Right ventricle myocardium superior (tissue), 1 donor: Measurements from ENCODE around the gene MISFA. TPM values are rescaled to one million over a fixed set of nuclear protein-coding genes. Genes with fewer than 3 reads are reported as not detected.
"Not testable (repeated sequence)": the region's sequence is repeated elsewhere in the genome, so short reads cannot be mapped to it uniquely, and the experiment has no call there.

Source experiments
- ATAC-seq: fragments of 200-7000 bp; cut with Tn5 transposase; one replicate; pipeline ENCODE4 v1.9.1; 2020; ENCODE audit warnings: mild to moderate bottlenecking; ENCODE audit not compliant: poor library complexity
- DNase-seq: peaks from one replicate; pipeline ENCODE4 v3.0.0-alpha.2; 2020
- intact Hi-C: fragments of 100-400 bp; cut with DNase I; formaldehyde crosslinking; loops from one replicate; pipeline ENCODE4 v1.11.2; 2022
- long read RNA-seq: library from polyadenylated mRNA; unstranded; transcript quantifications from one replicate; pipeline ENCODE4 v2.0.0, GENCODE V29; 2021
- total RNA-seq: library from RNA; stranded (reverse); fragmentation: NEBNext Ultra II Directional; extraction: Animal tissue kit (Norgen Biotek cat#: 25700); gene quantifications from one replicate; pipeline ENCODE4 v1.2.1, GENCODE V29; 2021
- donor health status: DM: no; HTN: yes; CAD: no; lungs with severe emphysema.

MISFA gene
- total RNA-seq: 13.3 TPM
- long read RNA-seq, partial matches to known transcripts: 0 of 5 reads
- long read RNA-seq, other reads (novel, unspliced or antisense): 5 of 5 reads

- no peak for ATAC-seq
- intact Hi-C loops: no loop called here
- DNase-seq: no peak
These were observed at the start of gene MISFA for GRCh38 chr11:18599739-18600230. Gene MISFA (plus strand): TSS chr11:18599789. CDS start chr11:18599929, 140 bp downstream.

DNA sequence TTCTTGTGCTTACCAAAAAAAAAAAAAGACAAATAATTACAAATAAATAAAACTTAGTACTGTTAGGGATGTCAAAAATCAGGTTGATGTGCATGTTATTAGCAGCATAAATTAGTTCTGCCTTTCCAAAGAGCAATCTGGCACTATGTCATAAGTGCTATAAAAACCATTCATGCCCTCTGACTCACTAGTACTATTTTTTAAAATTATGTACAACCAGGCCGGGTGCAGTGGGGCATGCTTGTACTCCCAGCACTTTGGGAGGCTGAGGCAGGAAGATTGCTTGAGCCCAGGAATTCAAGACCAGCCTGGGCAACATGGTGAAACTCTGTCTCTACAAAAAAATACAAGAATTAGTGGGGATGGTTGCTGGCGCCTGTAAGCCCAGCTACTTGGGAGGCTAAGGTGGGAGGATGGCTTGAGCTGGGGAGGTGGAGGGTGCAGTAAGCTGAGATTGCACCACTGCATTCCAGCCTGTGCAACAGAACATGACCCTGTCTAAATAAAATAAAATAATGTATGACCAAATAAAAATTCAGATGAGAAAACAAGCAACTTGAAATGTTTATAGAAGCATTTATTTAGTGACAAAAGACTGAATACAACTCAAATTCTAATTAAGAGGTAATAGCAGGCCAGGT lies 36.4 kb upstream of the MISFA start:
- intact Hi-C loops: no loop called here
- ATAC-seq: no peak
- DNase-seq: no peak

DNA sequence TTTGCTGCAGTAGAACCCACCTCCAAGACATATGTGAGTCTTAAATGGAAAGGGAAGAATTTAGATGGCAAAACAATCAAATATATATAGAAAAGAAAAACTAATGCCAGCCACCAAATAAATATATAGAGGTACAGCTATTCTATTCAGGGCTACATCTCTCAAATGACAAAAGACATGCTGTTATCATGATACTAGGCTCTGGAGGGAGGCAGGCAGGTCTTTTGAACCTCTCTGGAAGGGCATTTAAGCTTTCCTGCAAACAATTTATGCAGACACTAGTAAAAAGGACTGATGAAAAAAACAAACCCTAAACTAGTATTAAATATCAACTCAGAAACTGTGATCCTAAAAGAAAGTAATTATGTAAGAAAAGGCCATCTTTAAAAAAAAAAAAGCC lies 35.4 kb upstream of the MISFA start:
- intact Hi-C loops: no loop called here
- ATAC-seq: no peak
- no peak for DNase-seq

DNA sequence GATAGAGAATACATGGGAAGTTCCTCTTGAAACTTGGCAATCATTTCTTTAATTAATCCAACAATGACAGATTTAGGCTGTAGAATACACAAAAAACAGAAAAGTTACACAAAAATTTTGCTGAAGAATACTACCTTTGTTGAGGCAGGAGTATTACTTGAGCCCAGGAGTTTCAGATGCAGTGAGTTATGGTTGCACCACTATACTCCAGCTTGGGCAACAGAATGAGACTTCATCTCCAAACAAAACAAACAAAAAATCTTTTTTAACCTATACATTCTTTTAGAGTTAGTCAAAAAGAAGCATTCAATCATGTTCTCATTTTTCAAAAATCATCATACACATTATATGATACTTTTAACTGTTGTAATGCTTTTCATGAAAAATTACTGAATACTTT lies 33.2 kb upstream of the MISFA start:
- DNase-seq (no peak), ATAC-seq (no peak)
- intact Hi-C loops: no loop called here

GRCh38 chr11:18567081-18567480 lies 32.5 kb upstream of the MISFA start:
- ATAC-seq (no peak), DNase-seq (no peak)
- intact Hi-C loops: no loop called here

GRCh38 chr11:18575361-18575760 lies 24.2 kb upstream of the MISFA start:
- ATAC-seq: no peak
- no peak for DNase-seq
- intact Hi-C loops: no loop called here

DNA sequence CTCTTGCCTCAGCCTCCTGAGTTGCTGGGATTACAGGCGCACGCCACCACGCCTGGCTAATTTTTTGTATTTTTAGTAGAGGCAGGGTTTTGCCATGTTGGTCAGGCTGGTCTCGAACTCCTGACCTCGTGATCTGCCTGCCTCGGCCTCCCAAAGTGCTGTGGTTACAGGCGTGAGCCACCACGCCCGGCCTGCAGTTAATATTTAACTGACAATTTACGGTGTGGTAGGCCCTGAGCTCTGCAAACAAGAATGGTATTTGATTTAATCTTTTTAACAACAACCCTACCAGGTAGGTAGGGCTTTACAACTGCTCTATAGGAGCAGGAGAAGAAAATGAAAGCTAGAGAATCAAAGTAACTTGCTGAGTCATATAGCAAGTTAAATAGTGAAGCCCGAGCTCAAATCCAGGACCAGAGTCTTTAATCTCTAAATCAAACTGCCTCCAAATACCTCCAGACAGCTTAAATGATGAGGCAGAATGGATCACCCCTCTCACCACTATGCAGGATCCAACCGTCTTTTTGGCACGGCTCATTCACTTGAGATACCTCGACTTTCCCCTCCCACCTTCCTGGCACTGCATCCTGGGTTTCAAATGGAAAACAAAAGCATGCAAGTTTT lies 20.5 kb upstream of the MISFA start:
- intact Hi-C loops: no loop called here
- DNase-seq: no peak
- no peak for ATAC-seq

GRCh38 chr11:18580113-18580766 lies 19.3 kb upstream of the MISFA start:
- DNase-seq: no peak
- ATAC-seq: no peak
- intact Hi-C loops: loop anchor here (10.0 kb wide), 1 partner anchor 125 kb away; no protein-coding TSS in a partner anchor

- DNase-seq (no peak), ATAC-seq (no peak)
- intact Hi-C loops: loop anchor here (10.0 kb wide), 1 partner anchor 123 kb away; no protein-coding TSS in a partner anchor
These were observed 17.8 kb upstream of the MISFA start for GRCh38 chr11:18581825-18582224.

GRCh38 chr11:18588297-18589252 lies 11.0 kb upstream of the MISFA start, which contains the start of gene UEVLD:
Gene UEVLD (minus strand): TSS chr11:18588734. CDS start chr11:18588654, 80 bp downstream.
- DNase-seq (peak; percentile 93), ATAC-seq (peak; percentile 98)
- intact Hi-C loops: loop anchor here (10.0 kb wide), 1 partner anchor 116 kb away; no protein-coding TSS in a partner anchor

DNA sequence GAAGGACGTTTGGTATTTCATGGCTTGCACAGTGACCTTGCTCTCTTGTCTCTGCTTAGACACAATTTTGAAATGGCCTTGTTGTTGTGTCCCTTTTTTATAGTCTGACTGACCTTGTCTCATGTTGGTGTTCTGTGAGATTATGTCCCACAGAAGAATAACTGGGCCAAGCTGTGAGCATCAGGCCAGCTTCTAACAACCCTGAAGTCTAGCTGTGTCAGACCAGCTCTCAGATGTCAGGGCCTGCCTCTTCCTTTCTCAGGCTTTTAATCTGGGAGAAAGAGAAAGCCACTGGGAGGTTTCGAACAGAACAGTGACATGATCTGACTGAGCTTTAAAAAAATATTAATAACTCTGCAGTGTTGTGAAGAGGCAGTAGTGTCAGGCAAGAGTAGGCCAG lies 9.0 kb upstream of the MISFA start:
- DNase-seq (no peak), ATAC-seq (no peak)
- intact Hi-C loops: no loop called here

- ATAC-seq, DNase-seq, intact Hi-C loops: not testable (repeated sequence)
These were observed 5.5 kb upstream of the MISFA start for GRCh38 chr11:18594088-18594487.

GRCh38 chr11:18594999-18595749 lies 4.4 kb upstream of the MISFA start:
- ATAC-seq (no peak), DNase-seq (no peak)
- intact Hi-C loops: no loop called here

GRCh38 chr11:18600915-18601569 lies 1.5 kb downstream of the MISFA start:
- intact Hi-C loops: no loop called here
- ATAC-seq: peak; percentile 83
- no peak for DNase-seq

- no peak for DNase-seq
- peak; percentile 66 for ATAC-seq
- intact Hi-C loops: no loop called here
These were observed 8.8 kb downstream of the MISFA start for GRCh38 chr11:18608376-18608775.

DNA sequence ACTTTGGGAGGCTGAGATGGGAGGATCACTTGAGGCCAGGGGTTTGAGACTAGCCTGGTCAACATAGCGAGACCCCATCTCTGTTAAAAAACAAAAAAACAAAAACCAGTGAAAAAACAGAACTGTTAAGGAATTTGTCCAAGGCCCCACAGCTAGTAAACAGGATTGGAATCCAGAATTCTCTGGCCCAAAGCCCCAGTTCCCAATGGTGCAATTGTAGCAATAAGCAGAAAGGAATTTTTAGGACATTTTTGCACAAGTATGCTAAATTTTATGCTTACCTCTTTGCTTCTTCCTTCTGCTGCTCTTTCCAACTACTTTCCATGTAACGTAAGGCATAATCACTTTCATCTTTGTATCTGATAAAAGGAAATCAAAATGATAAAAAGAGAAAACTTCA lies 11.6 kb downstream of the MISFA start:
- intact Hi-C loops: no loop called here
- DNase-seq (no peak), ATAC-seq (no peak)

- intact Hi-C loops: no loop called here
- ATAC-seq: no peak
- no peak for DNase-seq
These were observed 12.8 kb downstream of the MISFA start for GRCh38 chr11:18612394-18612793.
